ENCODE results near the gene PAPSS1.

PAPSS1 gene

GRCh38 chr4:107616838-107617389, 103.1 kb downstream of the PAPSS1 start:
- Mint-ChIP-seq H3K9me3 (peaks cover 9% of the 10 kb centered on the region in 2 donors), H3K36me3 (peaks cover 35 to 62% of the 10 kb centered on the region in 2 donors), H3K4me3 (no peak overlapping the region), H3K4me1 (peaks cover 0 to 2% of the 10 kb centered on the region in 2 donors), H3K27ac (no peak overlapping the region), H3K27me3 (no peaks in the 10 kb centered on the region)
- DNase-seq, result no peak
- no peak for ATAC-seq (replicated peaks)

GRCh38 chr4:107615809-107616208, 104.2 kb downstream of the PAPSS1 start:
- no peak overlapping the region for H3K27ac Mint-ChIP-seq
- ATAC-seq (replicated peaks) (no peak), DNase-seq (no peak)
- H3K9me3 Mint-ChIP-seq, result peaks cover 13 to 15% of the 10 kb centered on the region in 2 donors
- no peak overlapping the region for H3K4me3 Mint-ChIP-seq
- H3K27me3 Mint-ChIP-seq, result no peaks in the 10 kb centered on the region
- H3K36me3 Mint-ChIP-seq, result peaks cover 44 to 67% of the 10 kb centered on the region in 2 donors
- H3K4me1 Mint-ChIP-seq, result peaks cover 0 to 2% of the 10 kb centered on the region in 2 donors

DNA sequence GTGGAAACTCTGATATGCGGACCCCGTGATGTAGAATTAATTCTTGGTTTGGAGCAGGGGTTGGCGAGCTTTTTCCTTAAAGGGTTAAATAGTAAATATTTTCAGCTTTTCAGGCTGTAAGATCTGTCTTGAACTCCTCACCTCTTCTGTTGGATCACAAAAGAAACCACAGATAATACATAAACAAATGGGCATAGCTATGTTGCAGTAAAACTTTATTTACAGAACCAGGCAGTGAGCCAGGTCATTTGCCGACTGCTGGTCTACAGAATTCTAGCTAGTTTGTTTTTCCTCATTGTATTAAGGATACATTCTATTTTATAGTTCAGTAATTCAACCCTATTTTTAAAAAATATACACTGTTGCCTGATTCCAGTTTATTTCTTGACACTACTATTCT, 116.6 kb downstream of the PAPSS1 start:
- no peaks in the 10 kb centered on the region for H3K27me3 Mint-ChIP-seq
- H3K9me3 Mint-ChIP-seq, result no peaks in the 10 kb centered on the region
- H3K36me3 Mint-ChIP-seq, result no peaks in the 10 kb centered on the region
- H3K4me3 Mint-ChIP-seq, result no peak overlapping the region
- ATAC-seq (replicated peaks) (no peak), DNase-seq (no peak)
- H3K27ac Mint-ChIP-seq, result no peak overlapping the region
- no peaks in the 10 kb centered on the region for H3K4me1 Mint-ChIP-seq

- H3K36me3 Mint-ChIP-seq, result no peaks in the 10 kb centered on the region
- no peak overlapping the region for H3K4me3 Mint-ChIP-seq
- H3K27ac Mint-ChIP-seq, result no peak overlapping the region
- H3K4me1 Mint-ChIP-seq, result no peaks in the 10 kb centered on the region
- DNase-seq (no peak), ATAC-seq (replicated peaks) (no peak)
- H3K9me3 Mint-ChIP-seq, result peaks cover 0 to 1% of the 10 kb centered on the region in 2 donors
- H3K27me3 Mint-ChIP-seq, result no peaks in the 10 kb centered on the region
Observed at GRCh38 chr4:107600983-107601382, 119.1 kb downstream of the PAPSS1 start.

DNA sequence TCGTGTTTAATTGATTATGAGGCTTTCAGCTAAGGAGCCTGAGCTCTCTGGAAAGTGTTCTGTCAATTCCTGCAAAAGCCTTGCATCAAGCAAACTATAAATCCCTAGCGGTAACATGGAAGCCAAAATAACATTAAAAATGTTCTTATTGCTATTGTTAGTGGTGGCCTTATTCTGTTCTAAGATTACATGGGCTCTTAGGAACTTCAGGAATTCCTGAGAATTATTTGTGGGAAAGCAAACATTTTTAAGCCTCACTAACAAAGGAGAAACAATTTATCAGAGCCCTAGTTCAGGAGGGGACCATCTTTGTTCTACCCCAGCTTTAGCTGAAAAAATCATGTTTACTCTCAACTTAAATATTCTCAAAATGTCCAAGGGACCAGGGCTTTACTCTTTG, 119.6 kb downstream of the PAPSS1 start:
- H3K4me3 Mint-ChIP-seq, result no peak overlapping the region
- H3K4me1 Mint-ChIP-seq, result no peaks in the 10 kb centered on the region
- no peaks in the 10 kb centered on the region for H3K27me3 Mint-ChIP-seq
- no peak for DNase-seq
- H3K36me3 Mint-ChIP-seq, result no peaks in the 10 kb centered on the region
- H3K9me3 Mint-ChIP-seq, result peaks cover 0 to 1% of the 10 kb centered on the region in 2 donors
- no peak for ATAC-seq (replicated peaks)
- H3K27ac Mint-ChIP-seq, result no peak overlapping the region

GRCh38 chr4:107599841-107600240, 120.2 kb downstream of the PAPSS1 start:
- H3K27ac Mint-ChIP-seq, result no peak overlapping the region

DNA sequence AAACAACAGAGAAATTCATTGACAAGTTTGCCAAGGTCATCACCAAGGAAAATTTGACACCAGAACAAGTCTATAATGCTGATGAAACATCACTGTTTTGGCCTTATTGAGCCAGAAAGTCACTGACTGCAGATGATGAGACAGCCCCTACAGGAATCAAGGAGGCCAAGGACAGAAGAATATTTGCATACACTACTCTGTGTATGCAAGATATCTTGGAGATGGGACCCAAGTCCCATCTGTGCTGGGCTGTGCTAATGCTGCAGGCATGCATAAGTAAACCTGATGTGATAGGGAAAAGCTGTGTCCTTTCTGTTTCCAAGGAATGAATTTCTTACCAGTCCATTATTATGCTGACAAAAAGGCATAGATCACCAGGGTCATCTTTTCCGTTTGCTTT, 126.8 kb downstream of the PAPSS1 start:
- DNase-seq, result no peak
- Mint-ChIP-seq H3K36me3 (no peaks in the 10 kb centered on the region), H3K27me3 (no peaks in the 10 kb centered on the region), H3K9me3 (peaks cover 8 to 13% of the 10 kb centered on the region in 2 donors), H3K27ac (no peak overlapping the region), H3K4me3 (no peak overlapping the region), H3K4me1 (no peaks in the 10 kb centered on the region)
- no peak for ATAC-seq (replicated peaks)

More at GRCh38 chr4:107599841-107600240, 120.2 kb downstream of the PAPSS1 start:
- H3K36me3 Mint-ChIP-seq, result no peaks in the 10 kb centered on the region
- no peaks in the 10 kb centered on the region for H3K27me3 Mint-ChIP-seq
- peaks cover 0 to 1% of the 10 kb centered on the region in 2 donors for H3K9me3 Mint-ChIP-seq
- ATAC-seq (replicated peaks) (no peak), DNase-seq (no peak)
- no peak overlapping the region for H3K4me3 Mint-ChIP-seq
- H3K4me1 Mint-ChIP-seq, result no peaks in the 10 kb centered on the region

- DNase-seq (no peak), ATAC-seq (replicated peaks) (no peak)
- no peaks in the 10 kb centered on the region for H3K4me1 Mint-ChIP-seq
- no peak overlapping the region for H3K4me3 Mint-ChIP-seq
- peaks cover 8 to 13% of the 10 kb centered on the region in 2 donors for H3K9me3 Mint-ChIP-seq
- H3K27me3 Mint-ChIP-seq, result no peaks in the 10 kb centered on the region
- no peak overlapping the region for H3K27ac Mint-ChIP-seq
- H3K36me3 Mint-ChIP-seq, result no peaks in the 10 kb centered on the region
Observed at GRCh38 chr4:107592519-107592918, 127.5 kb downstream of the PAPSS1 start.

DNA sequence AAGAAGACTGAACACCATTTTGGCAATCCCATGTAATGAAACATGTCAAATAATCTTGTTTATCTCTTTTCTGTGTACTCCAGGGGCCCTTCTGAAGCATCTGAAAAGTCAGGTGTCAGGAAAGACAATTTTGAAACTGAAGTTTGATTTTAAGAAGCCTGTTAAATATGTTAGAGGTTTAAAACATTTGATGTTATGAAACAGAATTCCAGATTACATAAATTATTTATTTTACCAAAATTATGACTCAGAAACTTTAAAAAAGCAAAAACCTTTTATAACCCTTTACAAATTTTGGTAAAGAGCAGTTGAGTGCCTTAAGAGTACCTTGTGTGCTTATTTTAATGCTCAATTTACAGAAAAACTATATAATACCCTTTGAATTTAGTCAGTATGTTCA, 130.8 kb downstream of the PAPSS1 start:
- ATAC-seq (replicated peaks) (no peak), DNase-seq (no peak)
- Mint-ChIP-seq H3K27ac (no peak overlapping the region), H3K4me1 (no peaks in the 10 kb centered on the region), H3K9me3 (peaks cover 8 to 15% of the 10 kb centered on the region in 2 donors), H3K4me3 (no peak overlapping the region), H3K36me3 (no peaks in the 10 kb centered on the region), H3K27me3 (no peaks in the 10 kb centered on the region)

DNA sequence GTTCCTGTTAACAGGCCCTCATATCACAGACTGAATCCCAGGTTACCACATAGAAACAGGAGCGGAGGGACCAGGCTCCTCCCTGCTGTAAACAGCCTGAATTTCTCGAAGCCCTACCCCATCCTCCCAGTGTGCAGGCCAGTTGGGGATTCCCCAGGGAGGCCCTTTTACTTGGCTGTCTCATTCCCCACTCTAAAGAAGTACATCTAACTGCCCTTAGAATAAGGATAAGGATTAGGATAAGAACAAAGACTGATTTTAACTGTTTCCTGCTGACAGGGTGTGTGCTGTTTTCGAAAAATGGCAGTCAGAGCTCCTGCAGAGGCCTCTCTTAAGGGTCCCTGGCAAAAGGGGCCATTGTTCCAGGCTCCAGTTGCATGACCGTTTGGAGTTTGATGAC, 133.7 kb downstream of the PAPSS1 start:
- ATAC-seq (replicated peaks) (no peak), DNase-seq (no peak)
- H3K36me3 Mint-ChIP-seq, result no peaks in the 10 kb centered on the region
- no peaks in the 10 kb centered on the region for H3K4me1 Mint-ChIP-seq
- H3K27me3 Mint-ChIP-seq, result no peaks in the 10 kb centered on the region
- H3K9me3 Mint-ChIP-seq, result peaks cover 15 to 17% of the 10 kb centered on the region in 2 donors
- no peak overlapping the region for H3K27ac Mint-ChIP-seq
- no peak overlapping the region for H3K4me3 Mint-ChIP-seq

DNA sequence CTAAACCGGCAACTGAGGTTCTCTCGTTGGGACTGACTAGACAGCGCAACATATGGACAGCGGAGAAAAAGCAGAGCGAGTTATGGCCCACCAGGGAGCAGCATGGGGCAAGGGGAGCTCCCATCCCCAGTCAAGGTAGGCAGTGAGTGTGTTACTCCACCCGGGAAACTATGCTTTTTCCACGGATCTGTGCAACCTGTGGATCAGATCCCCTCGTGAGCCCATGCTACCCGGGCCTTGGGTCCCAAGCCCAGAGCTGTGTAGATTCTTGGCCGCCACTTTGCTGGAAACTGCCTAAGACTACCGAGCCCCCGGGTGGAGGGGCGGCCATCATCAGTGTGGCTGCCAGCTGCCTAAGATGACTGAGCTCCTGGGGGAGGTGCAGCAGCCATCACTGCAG, 140.9 kb downstream of the PAPSS1 start:
- H3K27me3 Mint-ChIP-seq, result peaks cover 0 to 4% of the 10 kb centered on the region in 2 donors
- H3K36me3 Mint-ChIP-seq, result no peaks in the 10 kb centered on the region
- DNase-seq (no peak), ATAC-seq (replicated peaks) (no peak)
- H3K4me3 Mint-ChIP-seq, result no peak overlapping the region
- H3K4me1 Mint-ChIP-seq, result no peaks in the 10 kb centered on the region
- peaks cover 12 to 13% of the 10 kb centered on the region in 2 donors for H3K9me3 Mint-ChIP-seq
- no peak overlapping the region for H3K27ac Mint-ChIP-seq

GRCh38 chr4:107578321-107578720, 141.7 kb downstream of the PAPSS1 start:
- Mint-ChIP-seq H3K27ac (no peak overlapping the region), H3K4me3 (no peak overlapping the region), H3K9me3 (peaks cover 10 to 13% of the 10 kb centered on the region in 2 donors), H3K27me3 (peaks cover 0 to 4% of the 10 kb centered on the region in 2 donors), H3K4me1 (no peaks in the 10 kb centered on the region), H3K36me3 (no peaks in the 10 kb centered on the region)
- ATAC-seq (replicated peaks), result no peak
- DNase-seq, result no peak

- H3K27me3 Mint-ChIP-seq, result peaks cover 0 to 4% of the 10 kb centered on the region in 2 donors
- H3K4me3 Mint-ChIP-seq, result no peak overlapping the region
- H3K36me3 Mint-ChIP-seq, result no peaks in the 10 kb centered on the region
- no peaks in the 10 kb centered on the region for H3K4me1 Mint-ChIP-seq
- H3K27ac Mint-ChIP-seq, result no peak overlapping the region
- peaks cover 10 to 13% of the 10 kb centered on the region in 2 donors for H3K9me3 Mint-ChIP-seq
- DNase-seq, result no peak
- no peak for ATAC-seq (replicated peaks)
Observed at GRCh38 chr4:107577743-107578142, 142.3 kb downstream of the PAPSS1 start.

DNA sequence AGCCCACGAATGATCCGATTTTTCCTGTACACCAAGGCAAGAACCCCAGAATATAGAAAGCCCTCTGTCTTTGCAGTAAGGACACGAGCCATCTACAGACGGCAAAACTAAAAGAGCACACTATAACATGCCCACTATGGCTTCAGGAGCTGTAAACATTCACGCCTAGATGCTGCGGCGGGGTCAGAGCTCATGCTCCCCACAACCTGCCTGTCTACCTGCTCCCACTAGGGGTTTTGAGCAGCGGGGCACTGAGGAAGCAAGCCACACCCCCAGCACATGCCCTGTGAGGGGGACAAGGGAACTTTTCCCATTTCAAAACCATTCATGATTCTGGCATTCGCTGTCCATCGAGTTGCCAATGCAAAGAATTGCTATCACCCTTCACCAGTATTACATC, 144.8 kb downstream of the PAPSS1 start:
- no peak overlapping the region for H3K27ac Mint-ChIP-seq
- H3K36me3 Mint-ChIP-seq, result no peaks in the 10 kb centered on the region
- DNase-seq, result no peak
- H3K4me3 Mint-ChIP-seq, result no peak overlapping the region
- no peak for ATAC-seq (replicated peaks)
- peaks cover 0 to 3% of the 10 kb centered on the region in 2 donors for H3K9me3 Mint-ChIP-seq
- H3K4me1 Mint-ChIP-seq, result no peaks in the 10 kb centered on the region
- peaks cover 0 to 4% of the 10 kb centered on the region in 2 donors for H3K27me3 Mint-ChIP-seq

- DNase-seq (no peak), ATAC-seq (replicated peaks) (no peak)
- no peaks in the 10 kb centered on the region for H3K4me1 Mint-ChIP-seq
- no peak overlapping the region for H3K4me3 Mint-ChIP-seq
- no peaks in the 10 kb centered on the region for H3K36me3 Mint-ChIP-seq
- peaks cover 7 to 8% of the 10 kb centered on the region in 2 donors for H3K9me3 Mint-ChIP-seq
- H3K27me3 Mint-ChIP-seq, result no peaks in the 10 kb centered on the region
- H3K27ac Mint-ChIP-seq, result no peak overlapping the region
Observed at GRCh38 chr4:107572281-107572680, 147.8 kb downstream of the PAPSS1 start.

- Mint-ChIP-seq H3K36me3 (no peaks in the 10 kb centered on the region), H3K9me3 (peaks cover 8 to 10% of the 10 kb centered on the region in 2 donors), H3K4me1 (no peaks in the 10 kb centered on the region)
Observed at GRCh38 chr4:107570952-107571351, 149.1 kb downstream of the PAPSS1 start.

More at GRCh38 chr4:107570952-107571351, 149.1 kb downstream of the PAPSS1 start:
- ATAC-seq (replicated peaks) (no peak), DNase-seq (no peak)
- H3K4me3 Mint-ChIP-seq, result no peak overlapping the region
- no peaks in the 10 kb centered on the region for H3K27me3 Mint-ChIP-seq
- no peak overlapping the region for H3K27ac Mint-ChIP-seq
